ENCODE measurements around the gene HOXD10. TPM values are rescaled to one million over a fixed set of nuclear protein-coding genes. Genes with fewer than 3 reads are reported as not detected.

HOXD10 gene
- total RNA-seq, 4 donors from 2014 or later = 0.31 to 0.67 (median 0.52) TPM; not detected in 1

- Histone ChIP-seq H3K9me3 (no peaks in the 10 kb centered on the region), H3K27ac (peak within 1 kb of the TSS in 3 of 4 donors; percentile 68 to 84 (median 77)), H3K36me3 (no peaks in the 10 kb centered on the region), H3K4me3 (peak within 1 kb of the TSS; percentile 26 to 57), H3K4me1 (peaks cover 0 to 45% (median 9%) of the 10 kb centered on the region in 3 donors), H3K27me3 (peaks cover 100% of the 10 kb centered on the region)
- ATAC-seq = peak; percentile 37
- no peak for TF ChIP-seq POLR2AphosphoS5 (IDR thresholded peaks at IDR 0.05)
- TF ChIP-seq POLR2A (IDR thresholded peaks at IDR 0.05) = no peak
- 5% methylated on average over 8 of the region's 64 CpGs; no CpG with 5 or more reads in 1 of the 2 donors for WGBS, 2 donors (ENCODE audit: low coverage in 1 of 2)
These were observed 12.6 kb downstream of the HOXD10 start, which contains the start of gene HOXD8 for GRCh38 chr2:176128982-176129796. HOXD8 (plus strand) TSS chr2:176129705; CDS start chr2:176130367, 662 bp downstream.

- Histone ChIP-seq H3K27me3 (peaks cover 100% of the 10 kb centered on the region), H3K9me3 (no peaks in the 10 kb centered on the region), H3K27ac (peak overlapping the region in 3 of 4 donors; percentile 68 to 84 (median 77)), H3K4me3 (peak overlapping the region; percentile 13 to 57), H3K36me3 (no peaks in the 10 kb centered on the region), H3K4me1 (peaks cover 0 to 45% (median 9%) of the 10 kb centered on the region in 3 donors)
- no CpG with 5 or more reads among the region's 43 CpGs for WGBS, 2 donors (ENCODE audit: low coverage in 1 of 2)
- TF ChIP-seq CTCF (IDR thresholded peaks at IDR 0.05) = no peak
- TF ChIP-seq POLR2A (IDR thresholded peaks at IDR 0.05) = no peak
- TF ChIP-seq EP300 (IDR thresholded peaks at IDR 0.05) = no peak
- ATAC-seq = no peak
These were observed 13.2 kb downstream of the HOXD10 start for GRCh38 chr2:176129813-176130146.

- peak in 1 of 2 donors; percentile 5 for TF ChIP-seq POLR2A (IDR thresholded peaks at IDR 0.05)
- TF ChIP-seq POLR2AphosphoS5 (IDR thresholded peaks at IDR 0.05) = no peak
- Histone ChIP-seq H3K4me3 (peak overlapping the region; percentile 26 to 57), H3K27me3 (peaks cover 100% of the 10 kb centered on the region), H3K27ac (peak overlapping the region in 3 of 4 donors; percentile 68 to 84 (median 77)), H3K4me1 (peaks cover 0 to 45% (median 9%) of the 10 kb centered on the region in 3 donors), H3K36me3 (no peaks in the 10 kb centered on the region), H3K9me3 (no peaks in the 10 kb centered on the region)
- peak; percentile 52 for ATAC-seq
- WGBS, 2 donors (ENCODE audit: low coverage in 1 of 2) = 9 to 12% methylated on average over 6 to 9 of the region's 100 CpGs
These were observed 13.8 kb downstream of the HOXD10 start for GRCh38 chr2:176130147-176130956.

GRCh38 chr2:176130957-176131847 lies 14.6 kb downstream of the HOXD10 start:
- Histone ChIP-seq H3K27ac (peak overlapping the region in 3 of 4 donors; percentile 68 to 84 (median 77)), H3K9me3 (no peaks in the 10 kb centered on the region), H3K36me3 (no peaks in the 10 kb centered on the region), H3K4me3 (peak overlapping the region in 1 of 2 donors; percentile 57), H3K4me1 (peaks cover 0 to 48% (median 9%) of the 10 kb centered on the region in 3 donors), H3K27me3 (peaks cover 100% of the 10 kb centered on the region)
- ATAC-seq = no peak
- WGBS, 2 donors (ENCODE audit: low coverage in 1 of 2) = 10 to 14% methylated on average over 13 to 15 of the region's 15 CpGs
- TF ChIP-seq EP300 (IDR thresholded peaks at IDR 0.05) = no peak
- no peak for TF ChIP-seq POLR2A (IDR thresholded peaks at IDR 0.05)
- TF ChIP-seq CTCF (IDR thresholded peaks at IDR 0.05) = no peak
- TF ChIP-seq POLR2AphosphoS5 (IDR thresholded peaks at IDR 0.05) = no peak

- Histone ChIP-seq H3K4me3 (peak overlapping the region in 1 of 2 donors; percentile 57), H3K27me3 (peaks cover 100% of the 10 kb centered on the region), H3K4me1 (peaks cover 0 to 54% (median 13%) of the 10 kb centered on the region in 3 donors), H3K9me3 (no peaks in the 10 kb centered on the region), H3K36me3 (no peaks in the 10 kb centered on the region), H3K27ac (peak overlapping the region in 1 of 4 donors; percentile 84)
- 28 to 33% methylated on average over 4 of the region's 4 CpGs for WGBS, 2 donors (ENCODE audit: low coverage in 1 of 2)
- TF ChIP-seq POLR2A (IDR thresholded peaks at IDR 0.05) (no peak), EP300 (IDR thresholded peaks at IDR 0.05) (no peak), POLR2AphosphoS5 (IDR thresholded peaks at IDR 0.05) (no peak), CTCF (IDR thresholded peaks at IDR 0.05) (no peak)
- no peak for ATAC-seq
These were observed 15.2 kb downstream of the HOXD10 start for GRCh38 chr2:176131848-176132158.

Measured in gastroesophageal sphincter (tissue), 4 donors.